ENCODE data around the gene CTSH. TPM values are rescaled to one million over a fixed set of nuclear protein-coding genes. Genes with fewer than 3 reads are reported as not detected.
"Not testable (repeated sequence)": the region's sequence is repeated elsewhere in the genome, so short reads cannot be mapped to it uniquely, and the experiment has no call there.

Gene CTSH
- total RNA-seq, 2 donors from 2014 or later, result 109 to 116 TPM

GRCh38 chr15:78929536-78930264 lies 15.1 kb downstream of the CTSH start:
- H3K27ac Mint-ChIP-seq, result no peak overlapping the region
- no peak for ATAC-seq
- H3K27me3 Mint-ChIP-seq, result no peaks in the 10 kb centered on the region

GRCh38 chr15:78928616-78929093 lies 16.2 kb downstream of the CTSH start:
- H3K36me3 Mint-ChIP-seq (ENCODE audit: low read depth), result peaks cover 8% of the 10 kb centered on the region

More at GRCh38 chr15:78929536-78930264, 15.1 kb downstream of the CTSH start:
- no peak for DNase-seq
- H3K4me3 Mint-ChIP-seq, result no peak overlapping the region
- no peaks in the 10 kb centered on the region for H3K9me3 ChIP-seq (ENCODE audit: control insufficient read depth, low read length, poor library complexity, severe bottlenecking)
- peaks cover 14% of the 10 kb centered on the region for H3K4me1 Mint-ChIP-seq
- H3K36me3 Mint-ChIP-seq (ENCODE audit: low read depth), result peaks cover 3% of the 10 kb centered on the region

GRCh38 chr15:78928176-78928575 lies 16.7 kb downstream of the CTSH start:
- not testable (repeated sequence) for H3K36me3 Mint-ChIP-seq (ENCODE audit: low read depth); H3K27me3 Mint-ChIP-seq; ATAC-seq; H3K4me3 Mint-ChIP-seq; DNase-seq; H3K9me3 ChIP-seq (ENCODE audit: control insufficient read depth, low read length, poor library complexity, severe bottlenecking)
- Mint-ChIP-seq H3K4me1 (peaks cover 17% of the 10 kb centered on the region), H3K27ac (peak overlapping the region; percentile 77)

More at GRCh38 chr15:78928616-78929093, 16.2 kb downstream of the CTSH start:
- Mint-ChIP-seq H3K27ac (peak overlapping the region; percentile 77), H3K27me3 (no peaks in the 10 kb centered on the region), H3K4me3 (no peak overlapping the region), H3K4me1 (peaks cover 17% of the 10 kb centered on the region)
- H3K9me3 ChIP-seq (ENCODE audit: control insufficient read depth, low read length, poor library complexity, severe bottlenecking), result no peaks in the 10 kb centered on the region
- no peak for ATAC-seq
- no peak for DNase-seq

- peaks cover 6% of the 10 kb centered on the region for H3K36me3 Mint-ChIP-seq (ENCODE audit: low read depth)
- H3K4me3 Mint-ChIP-seq, result peak overlapping the region; percentile 19
- ATAC-seq, result peak; percentile 13
- H3K9me3 ChIP-seq (ENCODE audit: control insufficient read depth, low read length, poor library complexity, severe bottlenecking), result no peaks in the 10 kb centered on the region
- H3K27me3 Mint-ChIP-seq, result no peaks in the 10 kb centered on the region
- H3K27ac Mint-ChIP-seq, result no peak overlapping the region
- peaks cover 13% of the 10 kb centered on the region for H3K4me1 Mint-ChIP-seq
- no peak for DNase-seq
Measured at GRCh38 chr15:78927077-78927790, 17.6 kb downstream of the CTSH start.

DNA sequence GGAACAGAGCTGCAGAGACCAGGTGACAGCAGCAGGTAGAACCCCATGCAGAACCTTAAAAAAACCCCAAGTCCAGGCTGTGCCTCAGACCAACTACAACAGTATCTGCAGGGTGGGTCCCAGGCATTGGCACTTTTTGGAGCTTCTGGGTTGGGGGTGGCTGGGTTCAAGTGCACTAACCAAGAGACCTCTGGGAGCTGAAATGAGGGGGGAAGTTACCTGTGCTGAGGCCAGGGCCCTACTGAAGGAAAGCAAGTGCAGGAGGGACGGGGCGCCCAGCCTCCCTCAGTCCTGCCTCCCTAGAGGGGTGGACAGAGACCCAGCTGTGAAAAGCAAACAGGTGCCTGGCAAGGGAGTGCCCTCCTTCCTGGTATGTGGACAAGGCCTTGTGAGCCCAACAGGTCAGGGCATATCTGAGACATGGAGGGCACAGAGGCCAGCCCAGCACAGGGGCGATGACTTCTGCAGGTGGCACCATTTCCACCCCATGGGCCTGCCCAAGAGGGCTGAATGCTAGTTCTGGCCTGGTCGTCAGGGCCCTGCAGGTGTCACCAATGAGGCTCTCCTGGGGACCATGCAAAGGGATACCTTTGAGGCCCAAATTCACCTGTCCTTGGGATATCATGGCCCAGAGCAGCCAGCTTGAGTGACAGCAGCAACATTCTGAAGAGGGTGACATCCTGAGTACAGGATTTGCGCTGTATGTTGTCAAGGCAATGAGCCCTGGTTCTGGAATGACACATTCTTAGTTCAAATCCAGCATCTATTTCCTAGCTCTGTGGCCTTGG lies 18.7 kb downstream of the CTSH start:
- Mint-ChIP-seq H3K27me3 (no peaks in the 10 kb centered on the region), H3K4me1 (peaks cover 12% of the 10 kb centered on the region), H3K4me3 (no peak overlapping the region), H3K36me3 (ENCODE audit: low read depth) (peaks cover 8% of the 10 kb centered on the region), H3K27ac (peak overlapping the region; percentile 85)
- no peaks in the 10 kb centered on the region for H3K9me3 ChIP-seq (ENCODE audit: control insufficient read depth, low read length, poor library complexity, severe bottlenecking)
- ATAC-seq, result peak; percentile 24
- no peak for DNase-seq

- H3K27ac Mint-ChIP-seq, result peak overlapping the region; percentile 85
- no peak overlapping the region for H3K4me3 Mint-ChIP-seq
- no peak for ATAC-seq
- no peaks in the 10 kb centered on the region for H3K9me3 ChIP-seq (ENCODE audit: control insufficient read depth, low read length, poor library complexity, severe bottlenecking)
- peaks cover 11% of the 10 kb centered on the region for H3K4me1 Mint-ChIP-seq
- DNase-seq, result no peak
- H3K27me3 Mint-ChIP-seq, result no peaks in the 10 kb centered on the region
- peaks cover 9% of the 10 kb centered on the region for H3K36me3 Mint-ChIP-seq (ENCODE audit: low read depth)
Measured at GRCh38 chr15:78925076-78925624, 19.7 kb downstream of the CTSH start.

GRCh38 chr15:78923480-78924360 lies 21.1 kb downstream of the CTSH start:
- no peak for ATAC-seq

GRCh38 chr15:78923015-78923414 lies 21.8 kb downstream of the CTSH start:
- Mint-ChIP-seq H3K27ac (peak overlapping the region; percentile 74), H3K4me3 (no peak overlapping the region), H3K36me3 (ENCODE audit: low read depth) (peaks cover 9% of the 10 kb centered on the region), H3K27me3 (no peaks in the 10 kb centered on the region), H3K4me1 (peaks cover 9% of the 10 kb centered on the region)
- H3K9me3 ChIP-seq (ENCODE audit: control insufficient read depth, low read length, poor library complexity, severe bottlenecking), result no peaks in the 10 kb centered on the region
- ATAC-seq, result no peak
- DNase-seq, result no peak

More at GRCh38 chr15:78923480-78924360, 21.1 kb downstream of the CTSH start:
- Mint-ChIP-seq H3K36me3 (ENCODE audit: low read depth) (peaks cover 9% of the 10 kb centered on the region), H3K4me1 (peaks cover 9% of the 10 kb centered on the region), H3K27ac (peak overlapping the region; percentile 45), H3K27me3 (no peaks in the 10 kb centered on the region), H3K4me3 (no peak overlapping the region)
- no peaks in the 10 kb centered on the region for H3K9me3 ChIP-seq (ENCODE audit: control insufficient read depth, low read length, poor library complexity, severe bottlenecking)
- no peak for DNase-seq

- no peaks in the 10 kb centered on the region for H3K9me3 ChIP-seq (ENCODE audit: control insufficient read depth, low read length, poor library complexity, severe bottlenecking)
- ATAC-seq, result no peak
- Mint-ChIP-seq H3K4me3 (no peak overlapping the region), H3K4me1 (peaks cover 9% of the 10 kb centered on the region), H3K27me3 (no peaks in the 10 kb centered on the region), H3K36me3 (ENCODE audit: low read depth) (peaks cover 9% of the 10 kb centered on the region), H3K27ac (peak overlapping the region; percentile 74)
- peak in 1 of 3 donors; percentile 4 for DNase-seq
Measured at GRCh38 chr15:78922527-78922926, 22.3 kb downstream of the CTSH start.

- Mint-ChIP-seq H3K27ac (peak overlapping the region; percentile 74), H3K4me3 (no peak overlapping the region), H3K4me1 (peaks cover 9% of the 10 kb centered on the region), H3K36me3 (ENCODE audit: low read depth) (peaks cover 9% of the 10 kb centered on the region), H3K27me3 (no peaks in the 10 kb centered on the region)
- ATAC-seq (peak; percentile 14), DNase-seq (peak in 1 of 3 donors; percentile 5)
- no peaks in the 10 kb centered on the region for H3K9me3 ChIP-seq (ENCODE audit: control insufficient read depth, low read length, poor library complexity, severe bottlenecking)
Measured at GRCh38 chr15:78921940-78922339, 22.9 kb downstream of the CTSH start.

DNA sequence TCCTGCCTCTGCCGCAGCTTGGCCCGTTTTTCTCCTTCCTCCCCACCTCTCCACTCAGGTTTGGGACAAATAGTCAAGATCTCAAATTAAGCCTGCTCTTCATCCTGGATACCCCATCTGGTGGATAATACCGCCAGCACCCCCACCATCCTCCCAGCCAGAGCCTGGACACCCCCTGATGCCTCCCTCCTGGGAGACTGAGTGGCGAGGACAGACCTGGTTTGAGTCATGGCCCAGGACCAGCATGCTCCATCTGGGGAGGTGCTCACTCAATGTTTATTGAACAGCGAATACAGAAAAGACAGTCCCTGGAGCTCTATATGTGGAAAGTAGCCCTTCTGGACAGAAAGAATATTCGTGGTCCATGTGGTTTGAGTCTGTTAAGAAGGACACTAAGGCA lies 23.3 kb downstream of the CTSH start:
- DNase-seq (no peak), ATAC-seq (no peak)
- H3K36me3 Mint-ChIP-seq (ENCODE audit: low read depth), result peaks cover 9% of the 10 kb centered on the region
- H3K27me3 Mint-ChIP-seq, result no peaks in the 10 kb centered on the region
- H3K4me1 Mint-ChIP-seq, result peaks cover 12% of the 10 kb centered on the region
- peak overlapping the region; percentile 74 for H3K27ac Mint-ChIP-seq
- no peak overlapping the region for H3K4me3 Mint-ChIP-seq
- H3K9me3 ChIP-seq (ENCODE audit: control insufficient read depth, low read length, poor library complexity, severe bottlenecking), result no peaks in the 10 kb centered on the region

GRCh38 chr15:78917888-78918287 lies 27.0 kb downstream of the CTSH start:
- no peak overlapping the region for H3K4me3 Mint-ChIP-seq
- no peaks in the 10 kb centered on the region for H3K27me3 Mint-ChIP-seq
- peaks cover 3% of the 10 kb centered on the region for H3K4me1 Mint-ChIP-seq
- no peaks in the 10 kb centered on the region for H3K9me3 ChIP-seq (ENCODE audit: control insufficient read depth, low read length, poor library complexity, severe bottlenecking)
- peaks cover 4% of the 10 kb centered on the region for H3K36me3 Mint-ChIP-seq (ENCODE audit: low read depth)
- DNase-seq (no peak), ATAC-seq (no peak)
- H3K27ac Mint-ChIP-seq, result peak overlapping the region; percentile 82

Measured in T-helper 17 cell (primary cell).